GM21360 (cell line): Measurements from ENCODE around the gene KRT2.

Source experiments
- ATAC-seq: cut with Tn5 transposase; IDR thresholded peaks from one replicate; pipeline ENCODE4 v1.9.1; 2021; ENCODE audit warnings: mild to moderate bottlenecking, moderate library complexity; ENCODE audit not compliant: unreplicated experiment

KRT2 gene

GRCh38 chr12:52600941-52601481 lies 51.0 kb downstream of the KRT2 start, which contains the start of gene KRT72:
KRT72 (minus strand) TSS chr12:52601463; CDS start chr12:52601452, 11 bp downstream.
- ATAC-seq = no peak

- no peak for ATAC-seq
Observed at GRCh38 chr12:52600475-52600874, 51.5 kb downstream of the KRT2 start.

GRCh38 chr12:52600071-52600470 lies 51.9 kb downstream of the KRT2 start:
- ATAC-seq = no peak

- no peak for ATAC-seq
Observed at GRCh38 chr12:52598966-52599365, 53.0 kb downstream of the KRT2 start.
